Measurements from ENCODE around the gene STK40. TPM values are rescaled to one million over a fixed set of nuclear protein-coding genes. Genes with fewer than 3 reads are reported as not detected.
A peak's percentile ranks its signal among the peaks of the same experiment; 100 is the strongest.

Gene STK40, protein sequence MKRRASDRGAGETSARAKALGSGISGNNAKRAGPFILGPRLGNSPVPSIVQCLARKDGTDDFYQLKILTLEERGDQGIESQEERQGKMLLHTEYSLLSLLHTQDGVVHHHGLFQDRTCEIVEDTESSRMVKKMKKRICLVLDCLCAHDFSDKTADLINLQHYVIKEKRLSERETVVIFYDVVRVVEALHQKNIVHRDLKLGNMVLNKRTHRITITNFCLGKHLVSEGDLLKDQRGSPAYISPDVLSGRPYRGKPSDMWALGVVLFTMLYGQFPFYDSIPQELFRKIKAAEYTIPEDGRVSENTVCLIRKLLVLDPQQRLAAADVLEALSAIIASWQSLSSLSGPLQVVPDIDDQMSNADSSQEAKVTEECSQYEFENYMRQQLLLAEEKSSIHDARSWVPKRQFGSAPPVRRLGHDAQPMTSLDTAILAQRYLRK
- polyA plus RNA-seq: 10 to 100 TPM; 12.7 to 41.0 (median 25.3) TPM
- long read RNA-seq, donor 1: 0 reads
- long read RNA-seq, donor 2, partial matches to known transcripts: 0 of 4 reads
- long read RNA-seq, donor 2, other reads (novel, unspliced or antisense): 0 of 4 reads
- long read RNA-seq, donor 3, partial matches to known transcripts: 5 of 8 reads
- long read RNA-seq, donor 3, other reads (novel, unspliced or antisense): 0 of 8 reads
- long read RNA-seq, donor 4: 0 reads
- long read RNA-seq, donor 5: 0 reads
- long read RNA-seq, donor 6, transcript STK40-204 (11 exons, 3,621 nt): major isoform, 5 of 5 reads
- long read RNA-seq, donor 6, partial matches to known transcripts: 0 of 5 reads
- long read RNA-seq, donor 6, other reads (novel, unspliced or antisense): 0 of 5 reads
- long read RNA-seq, donor 7: 0 reads
- long read RNA-seq, donor 8: 0 reads
- long read RNA-seq, donor 9, partial matches to known transcripts: 0 of 2 reads
- long read RNA-seq, donor 9, other reads (novel, unspliced or antisense): 0 of 2 reads
- long read RNA-seq, donor 10, transcript STK40-204 (11 exons, 3,621 nt): major isoform, 5 of 5 reads
- long read RNA-seq, donor 10, partial matches to known transcripts: 0 of 5 reads
- long read RNA-seq, donor 10, other reads (novel, unspliced or antisense): 0 of 5 reads

GRCh38 chr1:36385410-36386264 is at the start of gene STK40:
Gene STK40, minus strand, starts transcription at chr1:36385924. Its CDS starts 24,592 bp downstream, at chr1:36361332.
- no peak for FAIRE-seq
- 0% methylated on average over 49 to 82 of the region's 82 CpGs for WGBS, 3 donors
- Histone ChIP-seq H3K9me3 (ENCODE audit: control insufficient read depth in 2 of 2, insufficient read depth in 1 of 2, low read depth in 1 of 2, low read length in 1 of 2) (no peaks in the 10 kb centered on the region), H3K4me3 (ENCODE audit: low read depth in 1 of 3, low read length in 3 of 3) (peak within 1 kb of the TSS; percentile 81 to 95 (median 94)), H3K4me1 (ENCODE audit: control insufficient read depth in 3 of 3, insufficient read depth in 2 of 3, low read depth in 1 of 3, low read length in 2 of 3) (peaks cover 2 to 38% (median 7%) of the 10 kb centered on the region in 3 donors), H3K36me3 (ENCODE audit: control insufficient read depth in 3 of 3, insufficient read depth in 2 of 3, low read depth in 1 of 3, low read length in 3 of 3) (peaks cover 0 to 30% (median 0%) of the 10 kb centered on the region in 3 donors), H3K27me3 (ENCODE audit: control insufficient read depth in 3 of 3, insufficient read depth in 3 of 3, low read length in 3 of 3) (no peaks in the 10 kb centered on the region), H3K27ac (ENCODE audit: low read depth in 1 of 3, low read length in 2 of 3) (peak within 1 kb of the TSS; percentile 96 to 99 (median 97))
- DNase-seq: peak; percentile 99

GRCh38 chr1:36433102-36433501 is 47.4 kb upstream of the STK40 start:
- peaks cover 0 to 22% (median 0%) of the 10 kb centered on the region in 3 donors for H3K36me3 ChIP-seq (ENCODE audit: control insufficient read depth in 3 of 3, insufficient read depth in 2 of 3, low read depth in 1 of 3, low read length in 3 of 3)
- no peaks in the 10 kb centered on the region for H3K9me3 ChIP-seq (ENCODE audit: control insufficient read depth in 2 of 2, insufficient read depth in 1 of 2, low read depth in 1 of 2, low read length in 1 of 2)
- H3K27me3 ChIP-seq (ENCODE audit: control insufficient read depth in 3 of 3, insufficient read depth in 3 of 3, low read length in 3 of 3): no peaks in the 10 kb centered on the region
- no peak overlapping the region for H3K4me3 ChIP-seq (ENCODE audit: low read depth in 1 of 3, low read length in 3 of 3)
- peaks cover 0 to 4% (median 0%) of the 10 kb centered on the region in 3 donors for H3K4me1 ChIP-seq (ENCODE audit: control insufficient read depth in 3 of 3, insufficient read depth in 2 of 3, low read depth in 1 of 3, low read length in 2 of 3)
- H3K27ac ChIP-seq (ENCODE audit: low read depth in 1 of 3, low read length in 2 of 3): no peak overlapping the region
- FAIRE-seq: no peak
- DNase-seq: no peak
- WGBS, 3 donors: 24 to 44% (median 29%) methylated on average over 1 of the region's 1 CpG

- Histone ChIP-seq H3K27me3 (ENCODE audit: control insufficient read depth in 3 of 3, insufficient read depth in 3 of 3, low read length in 3 of 3) (no peaks in the 10 kb centered on the region), H3K4me3 (ENCODE audit: low read depth in 1 of 3, low read length in 3 of 3) (no peak overlapping the region), H3K36me3 (ENCODE audit: control insufficient read depth in 3 of 3, insufficient read depth in 2 of 3, low read depth in 1 of 3, low read length in 3 of 3) (peaks cover 0 to 19% (median 0%) of the 10 kb centered on the region in 3 donors), H3K9me3 (ENCODE audit: control insufficient read depth in 2 of 2, insufficient read depth in 1 of 2, low read depth in 1 of 2, low read length in 1 of 2) (no peaks in the 10 kb centered on the region), H3K27ac (ENCODE audit: low read depth in 1 of 3, low read length in 2 of 3) (no peak overlapping the region), H3K4me1 (ENCODE audit: control insufficient read depth in 3 of 3, insufficient read depth in 2 of 3, low read depth in 1 of 3, low read length in 2 of 3) (peaks cover 0 to 4% (median 0%) of the 10 kb centered on the region in 3 donors)
- no peak for FAIRE-seq
- DNase-seq: peak; percentile 8 to 37
- WGBS, 3 donors: 19 to 53% (median 39%) methylated on average over 4 of the region's 4 CpGs
Measured at GRCh38 chr1:36432616-36433015, 46.9 kb upstream of the STK40 start.

DNA sequence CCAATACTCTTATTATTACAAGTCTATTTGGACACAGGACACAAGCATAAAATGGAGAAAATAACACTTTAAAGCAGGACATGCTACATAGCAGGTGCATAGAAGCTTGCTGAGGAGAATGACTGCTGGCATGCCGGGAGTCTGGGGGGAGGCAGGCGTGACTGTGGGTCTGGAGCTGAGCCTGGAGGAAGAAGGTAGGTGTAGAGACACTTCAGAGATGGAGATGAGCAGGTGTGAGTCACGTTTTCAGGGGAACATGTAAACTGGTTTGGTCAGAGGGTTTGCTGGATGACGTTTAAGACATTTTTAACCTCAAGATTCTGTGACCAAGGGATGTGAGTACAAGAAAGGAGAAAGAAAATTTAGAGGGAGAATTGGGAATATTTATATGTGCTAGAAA is 40.1 kb upstream of the STK40 start:
- Histone ChIP-seq H3K4me1 (ENCODE audit: control insufficient read depth in 3 of 3, insufficient read depth in 2 of 3, low read depth in 1 of 3, low read length in 2 of 3) (no peaks in the 10 kb centered on the region), H3K9me3 (ENCODE audit: control insufficient read depth in 2 of 2, insufficient read depth in 1 of 2, low read depth in 1 of 2, low read length in 1 of 2) (no peaks in the 10 kb centered on the region), H3K27ac (ENCODE audit: low read depth in 1 of 3, low read length in 2 of 3) (no peak overlapping the region), H3K4me3 (ENCODE audit: low read depth in 1 of 3, low read length in 3 of 3) (no peak overlapping the region), H3K27me3 (ENCODE audit: control insufficient read depth in 3 of 3, insufficient read depth in 3 of 3, low read length in 3 of 3) (no peaks in the 10 kb centered on the region), H3K36me3 (ENCODE audit: control insufficient read depth in 3 of 3, insufficient read depth in 2 of 3, low read depth in 1 of 3, low read length in 3 of 3) (peaks cover 0 to 21% (median 0%) of the 10 kb centered on the region in 3 donors)
- no peak for FAIRE-seq
- 64 to 79% (median 74%) methylated on average over 4 of the region's 4 CpGs for WGBS, 3 donors
- no peak for DNase-seq

DNA sequence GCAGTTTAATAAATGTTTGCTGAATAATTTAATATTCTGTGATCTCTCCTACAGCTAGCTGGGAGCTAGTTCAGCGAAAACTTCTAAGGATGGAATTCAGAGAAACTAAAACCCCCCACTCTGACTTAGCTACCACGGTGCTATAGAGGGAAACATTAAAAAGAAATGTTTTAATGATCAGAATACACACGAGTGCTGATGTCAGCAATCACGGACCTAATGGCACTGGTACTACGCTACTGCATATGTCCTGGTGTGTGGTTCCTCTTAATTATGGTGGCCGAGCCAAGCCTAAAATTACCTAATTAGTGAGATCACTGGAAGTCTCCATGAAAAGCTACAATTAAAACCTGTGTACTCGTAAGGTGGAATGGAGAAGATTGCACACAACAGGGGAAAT is 35.9 kb upstream of the STK40 start:
- no peak overlapping the region for H3K27ac ChIP-seq (ENCODE audit: low read depth in 1 of 3, low read length in 2 of 3)
- no peaks in the 10 kb centered on the region for H3K27me3 ChIP-seq (ENCODE audit: control insufficient read depth in 3 of 3, insufficient read depth in 3 of 3, low read length in 3 of 3)
- WGBS, 3 donors: 84 to 88% (median 85%) methylated on average over 7 of the region's 7 CpGs
- FAIRE-seq: no peak
- no peaks in the 10 kb centered on the region for H3K9me3 ChIP-seq (ENCODE audit: control insufficient read depth in 2 of 2, insufficient read depth in 1 of 2, low read depth in 1 of 2, low read length in 1 of 2)
- no peaks in the 10 kb centered on the region for H3K4me1 ChIP-seq (ENCODE audit: control insufficient read depth in 3 of 3, insufficient read depth in 2 of 3, low read depth in 1 of 3, low read length in 2 of 3)
- peaks cover 0 to 26% (median 0%) of the 10 kb centered on the region in 3 donors for H3K36me3 ChIP-seq (ENCODE audit: control insufficient read depth in 3 of 3, insufficient read depth in 2 of 3, low read depth in 1 of 3, low read length in 3 of 3)
- no peak overlapping the region for H3K4me3 ChIP-seq (ENCODE audit: low read depth in 1 of 3, low read length in 3 of 3)
- no peak for DNase-seq

- Histone ChIP-seq H3K4me3 (ENCODE audit: low read depth in 1 of 3, low read length in 3 of 3) (no peak overlapping the region), H3K27ac (ENCODE audit: low read depth in 1 of 3, low read length in 2 of 3) (no peak overlapping the region), H3K36me3 (ENCODE audit: control insufficient read depth in 3 of 3, insufficient read depth in 2 of 3, low read depth in 1 of 3, low read length in 3 of 3) (peaks cover 0 to 23% (median 0%) of the 10 kb centered on the region in 3 donors), H3K27me3 (ENCODE audit: control insufficient read depth in 3 of 3, insufficient read depth in 3 of 3, low read length in 3 of 3) (no peaks in the 10 kb centered on the region), H3K4me1 (ENCODE audit: control insufficient read depth in 3 of 3, insufficient read depth in 2 of 3, low read depth in 1 of 3, low read length in 2 of 3) (no peaks in the 10 kb centered on the region), H3K9me3 (ENCODE audit: control insufficient read depth in 2 of 2, insufficient read depth in 1 of 2, low read depth in 1 of 2, low read length in 1 of 2) (no peaks in the 10 kb centered on the region)
- FAIRE-seq: no peak
- DNase-seq: peak; percentile 86 to 89
- WGBS, 3 donors: 17 to 19% (median 17%) methylated on average over 13 of the region's 13 CpGs
Measured at GRCh38 chr1:36420836-36421317, 35.2 kb upstream of the STK40 start.

- 48 to 66% (median 64%) methylated on average over 5 of the region's 5 CpGs for WGBS, 3 donors
- no peaks in the 10 kb centered on the region for H3K27me3 ChIP-seq (ENCODE audit: control insufficient read depth in 3 of 3, insufficient read depth in 3 of 3, low read length in 3 of 3)
- DNase-seq (no peak), FAIRE-seq (no peak)
- peaks cover 0 to 20% (median 0%) of the 10 kb centered on the region in 3 donors for H3K36me3 ChIP-seq (ENCODE audit: control insufficient read depth in 3 of 3, insufficient read depth in 2 of 3, low read depth in 1 of 3, low read length in 3 of 3)
- H3K27ac ChIP-seq (ENCODE audit: low read depth in 1 of 3, low read length in 2 of 3): no peak overlapping the region
- H3K4me3 ChIP-seq (ENCODE audit: low read depth in 1 of 3, low read length in 3 of 3): no peak overlapping the region
- H3K9me3 ChIP-seq (ENCODE audit: control insufficient read depth in 2 of 2, insufficient read depth in 1 of 2, low read depth in 1 of 2, low read length in 1 of 2): no peaks in the 10 kb centered on the region
- no peaks in the 10 kb centered on the region for H3K4me1 ChIP-seq (ENCODE audit: control insufficient read depth in 3 of 3, insufficient read depth in 2 of 3, low read depth in 1 of 3, low read length in 2 of 3)
Measured at GRCh38 chr1:36420409-36420808, 34.7 kb upstream of the STK40 start.
